K562 (cell line): ENCODE measurements around the gene STK36. TPM values are rescaled to one million over a fixed set of nuclear protein-coding genes. Genes with fewer than 3 reads are reported as not detected.

ENCODE experiments used
- ATF7 ChIP-seq: fragments of 450-650 bp; IDR thresholded peaks from 2 replicates; pipeline ENCODE4 v1.7.1; 2014; ENCODE audit warnings: mild to moderate bottlenecking, moderate library complexity
- BCOR ChIP-seq: fragments of 450-650 bp; IDR thresholded peaks from 2 replicates; pipeline ENCODE4 v1.6.1; 2016
- BRD9 ChIP-seq: fragments of 450-650 bp; IDR thresholded peaks from 2 replicates; pipeline ENCODE4 v1.6.1; 2018; ENCODE audit warnings: low read depth; ENCODE audit not compliant: partially characterized antibody
- CBX3 ChIP-seq, 2 experiments: IDR thresholded peaks; 1 replicate in 1 of 2; 2 replicates in 1 of 2; pipeline ENCODE4 v1.6.1; 2012; ENCODE audit warnings: inconsistent platforms in 2 of 2, low read length in 2 of 2, borderline replicate concordance in 1 of 2, control low read depth in 1 of 2
- COPS2 ChIP-seq: fragments of 450-650 bp; conservative IDR thresholded peaks from 2 replicates; pipeline ENCODE4 v1.6.1; 2016; ENCODE audit warnings: mild to moderate bottlenecking, moderate library complexity
- EP300 ChIP-seq: IDR thresholded peaks from 2 replicates; pipeline ENCODE4 v1.6.1; 2012; ENCODE audit warnings: low read length, improper control_type of control experiment
- GABPA ChIP-seq: fragments of 200-800 bp; sonication (Bioruptor generic); conservative IDR thresholded peaks from 2 replicates; pipeline ENCODE4 v1.6.1; 2016; ENCODE audit warnings: low read depth, missing genetic modification characterization, missing compliant biosample characterization
- JUN ChIP-seq, 2 experiments: sonication (generic) in 1 of 2; formaldehyde crosslinking in 1 of 2; IDR thresholded peaks; 2 replicates each; pipeline versions ENCODE4 v1.6.1 to v1.8.0; 2012 to 2022; ENCODE audit warnings: borderline replicate concordance in 2 of 2, mild to moderate bottlenecking in 2 of 2, improper control_type of control experiment in 1 of 2, low read depth in 1 of 2, low read length in 1 of 2, missing genetic modification reagents in 1 of 2
- MNT ChIP-seq, 2 experiments: fragments of 450-650 bp; conservative IDR thresholded peaks; 2 replicates each; pipeline ENCODE4 v1.6.1; 2017; ENCODE audit warnings: mild to moderate bottlenecking in 2 of 2, moderate library complexity in 2 of 2
- MTF1 ChIP-seq: fragments of 250-450 bp; sonication (Bioruptor Pico); IDR thresholded peaks from 2 replicates; pipeline ENCODE4 v1.9.0; 2021; ENCODE audit warnings: moderate library complexity, mild to moderate bottlenecking, inconsistent platforms, borderline replicate concordance
- PATZ1 ChIP-seq: fragments of 250-450 bp; sonication (Bioruptor Pico); IDR thresholded peaks from 2 replicates; pipeline ENCODE4 v1.5.0; 2020; ENCODE audit warnings: mild to moderate bottlenecking, borderline replicate concordance
- PCBP2 ChIP-seq: fragments of 200-400 bp; formaldehyde crosslinking; IDR thresholded peaks from 2 replicates; pipeline ENCODE4 v1.6.1; 2018; ENCODE audit warnings: low read length, low read depth, mild to moderate bottlenecking, moderate library complexity; ENCODE audit not compliant: poor library complexity, severe bottlenecking
- PHF8 ChIP-seq: fragments of 200-600 bp; sonication (generic); IDR thresholded peaks from 2 replicates; pipeline ENCODE4 v1.6.1; 2012; ENCODE audit warnings: mixed run types, mild to moderate bottlenecking, inconsistent platforms, low read length, moderate library complexity, borderline replicate concordance
- RBFOX2 ChIP-seq: fragments of 200-400 bp; formaldehyde crosslinking; IDR thresholded peaks from 2 replicates; pipeline ENCODE4 v1.6.1; 2017; ENCODE audit warnings: low read depth, mild to moderate bottlenecking, low read length, moderate library complexity
- RHOXF2B ChIP-seq: fragments of 250-450 bp; sonication (Bioruptor Pico); conservative IDR thresholded peaks from 2 replicates; pipeline ENCODE4 v1.5.1; 2021
- TCF7 ChIP-seq: sonication (generic); IDR thresholded peaks from 2 replicates; pipeline ENCODE4 v1.6.1; 2016; ENCODE audit warnings: antibody characterized with exemption, borderline replicate concordance
- TSHZ1 ChIP-seq: fragments of 250-450 bp; sonication (Bioruptor Pico); IDR thresholded peaks from 2 replicates; pipeline ENCODE4 v1.4.0; 2020; ENCODE audit warnings: mild to moderate bottlenecking, moderate library complexity
- VEZF1 ChIP-seq: fragments of 200-800 bp; sonication (Bioruptor generic); IDR thresholded peaks from 2 replicates; pipeline ENCODE4 v1.6.1; 2017; ENCODE audit warnings: missing genetic modification characterization, missing compliant biosample characterization
- polyA plus RNA-seq, 8 experiments: library from polyadenylated mRNA; depleted of rRNA in 4 of 8; stranded (reverse) in 5 of 8; unstranded in 3 of 8; fragments of >200 nt; fragmentation: Nextera tagmentation in 2 of 8; fragmentation: Illumina TruSeq in 1 of 8; extraction: Ambion mirVana in 2 of 8; extraction: Trizol in 1 of 8; gene quantifications; 2 replicates each; pipeline versions ENCODE4 v1.2.1 to v1.2.3, GENCODE V29; 2011 to 2014; ENCODE audit warnings: inconsistent platforms in 1 of 8, missing spikeins in 1 of 8
- total RNA-seq, 7 experiments: library from RNA; depleted of rRNA in 6 of 7; stranded (reverse); fragments of >200 nt in 6 of 7; fragmentation: Illumina TruSeq in 2 of 7; extraction: Trizol in 2 of 7; gene quantifications; 2 replicates each; pipeline versions ENCODE4 v1.2.1 to v1.2.3, GENCODE V29; 2011 to 2021; ENCODE audit warnings: low replicate concordance in 1 of 7

Gene STK36
- total and polyA plus RNA-seq, 9 of the 15 experiments (the other 6 are each of a cell fraction or from before 2014, with no cell fraction given): 3.5 to 12.4 (median 6.7) TPM

GRCh38 chr2:218659258-218659987 lies 12.5 kb upstream of the STK36 start, which contains the start of the genes BCS1L and ZNF142 (continued):
- no peak for TF ChIP-seq TSHZ1 (CRISPR knock-in tag)
- no peak for TF ChIP-seq BCOR
- 0 out of 2 replicates have a peak, but pooled peaks have one; percentile 26 for TF ChIP-seq EP300
- no peak for TF ChIP-seq PCBP2
- peak; percentile 58 for TF ChIP-seq ATF7
- no peak for TF ChIP-seq PATZ1 (CRISPR knock-in tag)
- TF ChIP-seq TCF7: peak; percentile 86
- TF ChIP-seq CBX3 (IDR thresholded peaks at IDR 0.05; ENCODE audit: borderline replicate concordance in 1 of 2, low read length in 2 of 2): no peak
- TF ChIP-seq BRD9: no peak
- no peak for TF ChIP-seq COPS2
- no peak for TF ChIP-seq JUN (IDR thresholded peaks at IDR 0.05; ENCODE audit: borderline replicate concordance, low read depth, low read length)
- no peak for TF ChIP-seq JUN (CRISPR knock-in tag; IDR thresholded peaks at IDR 0.05; ENCODE audit: borderline replicate concordance)
- TF ChIP-seq RHOXF2B (CRISPR knock-in tag): no peak
- peak; percentile 79 to 93 for TF ChIP-seq MNT (conservative IDR thresholded peaks at IDR 0.05)
- TF ChIP-seq VEZF1 (CRISPR knock-in tag): peak; percentile 56
- peak; percentile 91 for TF ChIP-seq RBFOX2
- peak; percentile 69; the same call in 1 of the 2 replicates for TF ChIP-seq PHF8
- peak; percentile 88 for TF ChIP-seq GABPA (tag)
- TF ChIP-seq MTF1 (CRISPR knock-in tag): no peak
